GM13976 (cell line): Measurements from ENCODE around the gene UCN2.

Experiments
- DNase-seq: peaks from one replicate; pipeline ENCODE4 v3.0.0; 2012; ENCODE audit warnings: low spot score
- CTCF ChIP-seq: IDR thresholded peaks from 2 replicates; pipeline ENCODE4 v1.5.1; 2012; ENCODE audit warnings: borderline replicate concordance, mild to moderate bottlenecking; ENCODE audit not compliant: insufficient read depth; ENCODE audit errors: extremely low read depth, missing control alignments, control extremely low read depth
- in situ Hi-C: fragments of 300-500 bp; cut with MboI; formaldehyde crosslinking; loops from one replicate; pipeline ENCODE4 v1.12.0; 2022; ENCODE audit warnings: low sequenced_read_pairs, mixed read lengths, inconsistent platforms; ENCODE audit not compliant: unreplicated experiment

UCN2 gene

GRCh38 chr3:48591436-48591835 lies 27.9 kb upstream of the UCN2 start:
- TF ChIP-seq CTCF: no peak
- in situ Hi-C loops: no loop called here

GRCh38 chr3:48588230-48588629 lies 24.6 kb upstream of the UCN2 start:
- TF ChIP-seq CTCF: no peak
- no peak for DNase-seq
- in situ Hi-C loops: no loop called here

More at GRCh38 chr3:48591436-48591835, 27.9 kb upstream of the UCN2 start:
- DNase-seq: no peak

- in situ Hi-C loops: no loop called here
- TF ChIP-seq CTCF: no peak
- no peak for DNase-seq
Observed at GRCh38 chr3:48587686-48588085, 24.1 kb upstream of the UCN2 start.

GRCh38 chr3:48585411-48585810 lies 21.8 kb upstream of the UCN2 start:
- in situ Hi-C loops: no loop called here
- DNase-seq: no peak
- no peak for TF ChIP-seq CTCF

- no peak for TF ChIP-seq CTCF
- no peak for DNase-seq
- in situ Hi-C loops: no loop called here
Observed at GRCh38 chr3:48584836-48585235, 21.3 kb upstream of the UCN2 start.

GRCh38 chr3:48581621-48582481 lies 18.3 kb upstream of the UCN2 start:
- DNase-seq: no peak
- TF ChIP-seq CTCF: no peak
- in situ Hi-C loops: no loop called here

- TF ChIP-seq CTCF: no peak
- no peak for DNase-seq
- in situ Hi-C loops: no loop called here
Observed at GRCh38 chr3:48576647-48577046, 13.1 kb upstream of the UCN2 start.
